HS-5 (cell line): ENCODE data around the gene ALKAL2.
A peak's percentile ranks its signal among the peaks of the same experiment; 100 is the strongest.

ENCODE experiments used
- DNase-seq: peaks from one replicate; pipeline ENCODE4 v3.0.0-alpha.2; 2012; ENCODE audit warnings: low read depth

ALKAL2 gene

DNA sequence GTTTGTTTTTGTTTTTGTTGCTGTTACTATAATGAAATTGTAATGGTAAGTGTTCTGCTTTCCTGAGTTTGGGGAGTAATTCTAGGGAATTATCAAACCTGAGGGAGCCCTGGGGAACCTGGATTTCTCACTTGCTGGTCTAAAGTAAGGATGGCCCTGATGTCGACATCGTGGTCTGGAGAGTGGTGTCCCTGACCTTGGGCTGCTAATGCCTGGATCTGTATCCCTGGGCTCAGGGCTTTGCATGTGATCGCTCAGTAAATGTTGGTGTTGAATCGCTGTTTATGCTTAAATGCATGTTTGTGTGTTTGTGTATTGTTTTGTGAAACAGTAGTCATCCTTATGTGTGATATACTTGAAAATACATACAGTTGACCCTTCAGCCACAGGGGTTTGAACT lies 17.0 kb downstream of the ALKAL2 start:
- DNase-seq: no peak

GRCh38 chr2:269356-270030 lies 18.4 kb downstream of the ALKAL2 start:
- no peak for DNase-seq

DNA sequence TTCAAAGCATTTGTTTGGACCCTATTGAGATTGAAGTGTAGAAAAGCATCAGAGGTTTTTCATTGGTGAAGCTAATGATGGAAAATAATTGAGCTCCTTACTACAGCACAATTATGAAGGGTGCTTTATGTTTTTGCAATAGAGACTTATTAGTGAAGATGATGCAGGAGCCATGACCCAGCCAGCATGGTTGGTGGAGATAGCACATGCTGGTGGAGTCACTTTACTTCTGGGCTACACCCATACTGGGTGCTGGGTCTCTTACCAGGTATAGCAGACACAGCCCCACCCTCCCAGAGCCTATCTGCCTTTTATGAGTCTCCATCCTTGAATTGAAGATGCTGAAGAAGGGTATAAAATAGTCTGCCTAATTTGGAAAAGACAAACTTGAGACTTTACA lies 19.6 kb downstream of the ALKAL2 start:
- DNase-seq: no peak

GRCh38 chr2:264493-265468 lies 23.1 kb downstream of the ALKAL2 start, which contains the start of gene ACP1:
ACP1 (plus strand) TSS chr2:264947; CDS start chr2:264965, 18 bp downstream.
- peak; percentile 69 for DNase-seq

DNA sequence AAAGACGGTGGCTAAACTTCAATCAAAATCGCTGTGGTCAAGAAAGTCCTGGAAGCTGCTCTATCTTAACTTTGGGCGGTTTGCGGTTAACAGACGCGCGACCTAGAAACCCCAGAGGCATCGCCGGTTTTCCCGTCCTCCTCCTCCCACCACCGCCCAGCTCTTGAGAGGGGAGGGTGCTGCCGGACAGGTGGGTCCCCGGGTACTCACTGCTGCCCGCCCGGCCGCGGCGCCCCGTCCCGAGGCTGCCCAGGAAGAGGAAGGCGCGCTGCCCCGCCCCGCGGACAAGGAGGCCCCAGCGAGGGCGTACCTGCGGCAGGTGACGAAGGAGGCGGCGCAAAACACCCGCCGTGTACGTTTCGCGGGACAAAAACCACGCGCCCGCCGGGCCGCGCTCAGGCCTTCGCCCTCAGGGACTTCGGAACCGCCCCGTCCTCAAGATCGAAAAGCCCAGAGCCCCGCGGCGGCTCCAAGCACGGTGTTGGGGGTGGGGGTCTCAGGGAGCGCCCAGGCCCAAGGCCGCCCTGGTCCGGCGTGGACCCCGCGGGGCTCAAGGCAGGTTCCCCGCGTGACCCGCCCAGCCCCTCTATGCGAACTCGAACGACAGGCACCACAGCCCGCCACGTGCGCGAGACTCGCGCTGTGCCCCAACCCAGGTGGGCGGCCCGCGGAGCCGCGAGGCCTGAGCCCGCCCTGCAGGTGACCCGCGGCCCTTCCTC lies 24.0 kb downstream of the ALKAL2 start, which contains the start of gene SH3YL1:
Gene SH3YL1 (minus strand): TSS at position 259 of the 719 bp plus-strand sequence. CDS start 48 bp downstream, at position 211.
- no peak for DNase-seq

- no peak for DNase-seq
Measured at GRCh38 chr2:263022-263738, 24.7 kb downstream of the ALKAL2 start.

DNA sequence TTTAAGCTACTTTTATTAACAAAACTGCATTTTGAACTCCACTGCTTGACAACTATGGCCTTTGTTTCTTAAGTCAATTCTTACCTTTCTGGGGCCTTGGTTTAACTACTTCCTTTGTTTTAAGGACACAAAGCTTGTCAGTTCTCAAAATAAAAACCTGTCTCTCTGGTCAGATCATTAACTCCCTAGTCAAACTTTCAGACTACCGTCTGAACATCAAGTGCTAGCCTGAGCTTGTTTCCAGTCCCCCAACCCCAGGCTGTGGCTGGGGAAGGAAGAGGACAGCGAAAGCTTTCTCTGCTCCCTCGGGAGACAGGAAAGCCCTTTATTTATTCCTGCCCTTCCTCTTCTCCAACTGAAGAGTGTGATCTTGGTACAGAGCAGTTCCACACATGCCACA lies 25.8 kb downstream of the ALKAL2 start:
- no peak for DNase-seq

DNA sequence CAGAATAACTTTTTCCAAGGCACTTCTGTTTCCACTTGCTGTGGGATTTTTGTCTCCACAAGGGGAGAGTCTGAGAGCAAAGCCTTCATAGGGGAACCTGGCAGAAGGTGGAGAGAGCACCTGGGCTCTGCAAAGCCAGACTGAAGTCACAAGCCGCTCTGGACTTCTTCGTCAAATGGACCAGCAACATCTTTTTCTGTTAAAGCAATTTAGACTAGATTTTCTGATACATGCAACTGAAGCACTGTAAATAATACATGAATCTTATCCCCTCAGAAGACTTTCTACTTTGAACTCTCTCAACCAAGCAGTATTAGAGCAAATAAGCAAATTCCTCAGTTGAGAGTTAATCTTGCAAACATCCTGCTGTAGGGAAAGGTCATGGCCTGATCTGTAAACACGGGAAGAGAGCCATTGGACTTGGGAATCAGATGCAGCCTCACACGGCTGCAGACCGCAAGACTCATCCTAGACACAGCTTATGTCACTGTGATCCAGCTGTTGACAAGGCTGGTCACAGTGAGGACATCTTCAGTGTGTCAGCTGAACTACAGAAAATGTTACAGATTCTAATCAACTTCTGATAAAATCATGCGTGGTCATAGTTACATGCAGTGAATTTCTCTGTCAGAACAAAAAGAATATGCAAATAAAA lies 27.3 kb downstream of the ALKAL2 start:
- DNase-seq: no peak

GRCh38 chr2:259789-260331 lies 28.0 kb downstream of the ALKAL2 start:
- no peak for DNase-seq

DNA sequence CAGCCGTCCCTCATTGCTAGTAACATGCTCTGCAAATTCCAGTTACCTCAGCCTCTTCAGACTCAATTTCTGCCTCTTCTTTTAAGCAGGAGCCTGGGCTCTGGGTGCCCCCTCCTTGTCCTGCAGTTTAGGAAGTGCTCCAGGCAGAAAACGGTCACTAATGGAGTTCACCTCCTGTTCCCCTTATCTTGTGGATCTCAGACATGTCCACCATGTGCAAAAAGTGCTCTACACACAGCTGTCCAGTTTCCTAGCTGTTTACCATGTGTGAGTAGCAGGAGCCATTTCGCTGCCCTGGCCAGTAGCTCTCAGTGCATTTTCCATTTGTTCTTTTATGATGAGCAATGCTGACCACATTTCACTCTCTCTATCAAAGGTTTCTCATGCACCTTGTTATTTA lies 29.0 kb downstream of the ALKAL2 start:
- no peak for DNase-seq

GRCh38 chr2:257842-258241 lies 30.0 kb downstream of the ALKAL2 start:
- no peak for DNase-seq

DNA sequence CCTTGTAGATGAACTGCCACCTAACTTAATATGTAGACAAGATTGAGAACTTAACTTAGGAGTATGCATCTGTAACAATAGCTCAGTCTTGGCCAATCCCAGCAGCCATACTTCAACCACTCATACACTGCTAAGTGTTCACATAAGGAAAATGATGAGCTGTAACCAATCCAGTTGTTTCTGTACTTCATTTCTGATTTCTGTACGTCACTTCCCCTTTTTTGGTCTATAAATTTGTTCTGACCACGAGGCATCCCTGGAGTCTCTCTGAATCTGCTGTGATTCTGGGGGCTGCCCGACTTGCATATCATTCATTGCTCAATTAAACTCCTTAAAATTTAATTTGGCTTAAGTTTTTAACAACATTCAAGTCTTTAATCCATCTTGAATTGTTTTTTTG lies 30.5 kb downstream of the ALKAL2 start:
- DNase-seq: no peak

- DNase-seq: no peak
Measured at GRCh38 chr2:256094-256493, 31.8 kb downstream of the ALKAL2 start.

- no peak for DNase-seq
Measured at GRCh38 chr2:255195-255594, 32.7 kb downstream of the ALKAL2 start.

GRCh38 chr2:254241-254640 lies 33.6 kb downstream of the ALKAL2 start:
- no peak for DNase-seq

GRCh38 chr2:253202-253638 lies 34.7 kb downstream of the ALKAL2 start:
- DNase-seq: no peak

DNA sequence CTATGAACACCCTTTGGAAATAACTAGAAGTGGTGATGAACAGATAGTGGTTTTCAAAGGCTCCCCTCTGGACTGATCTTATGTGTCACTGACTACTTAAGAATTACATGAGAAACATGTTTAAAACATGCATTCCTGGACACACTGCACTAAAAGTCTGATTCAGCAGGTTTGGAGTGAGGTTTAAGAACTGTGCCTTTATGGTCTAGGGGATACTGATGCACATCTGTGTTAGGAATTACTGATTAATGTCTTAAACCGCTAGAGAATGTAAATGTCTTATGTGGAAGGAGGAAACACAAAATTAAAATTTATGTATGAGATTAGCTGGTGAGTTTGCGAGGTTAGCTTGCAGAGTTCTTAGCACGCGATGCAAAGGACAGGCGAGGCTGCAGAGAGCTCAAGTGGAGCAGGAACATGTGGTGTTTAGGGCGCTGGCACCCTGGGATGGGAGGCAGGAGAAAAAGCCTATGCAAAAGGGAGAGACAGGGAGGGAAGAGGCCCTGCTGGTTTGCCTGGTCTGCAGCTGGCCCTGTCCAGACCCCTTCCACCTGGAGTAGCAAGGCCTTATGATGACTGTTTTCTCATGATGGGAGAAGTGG lies 35.8 kb downstream of the ALKAL2 start:
- no peak for DNase-seq

DNA sequence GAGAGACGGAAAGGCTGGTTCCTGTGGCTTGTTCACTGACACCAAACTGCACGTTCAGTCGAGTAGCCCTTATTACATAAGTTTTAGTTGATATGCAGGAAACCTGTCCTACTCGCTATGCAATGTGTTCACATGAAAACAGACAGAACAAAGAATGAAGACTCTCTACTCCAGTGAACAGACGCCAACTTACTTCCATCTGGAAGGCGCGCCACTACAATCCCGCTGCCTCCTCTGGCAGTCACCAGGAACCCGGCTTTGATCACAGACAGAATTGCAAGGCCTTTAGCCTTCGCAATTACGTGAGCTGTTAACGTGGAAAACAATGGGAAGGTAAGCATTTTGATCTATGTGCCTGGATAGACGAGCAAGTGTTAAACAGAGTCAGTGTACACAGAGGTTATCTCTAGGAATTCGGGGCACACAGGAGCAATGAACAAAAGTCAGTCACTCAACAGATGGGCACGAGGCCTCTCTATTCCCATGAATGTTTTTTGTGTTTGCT lies 38.3 kb downstream of the ALKAL2 start:
- DNase-seq: no peak

DNA sequence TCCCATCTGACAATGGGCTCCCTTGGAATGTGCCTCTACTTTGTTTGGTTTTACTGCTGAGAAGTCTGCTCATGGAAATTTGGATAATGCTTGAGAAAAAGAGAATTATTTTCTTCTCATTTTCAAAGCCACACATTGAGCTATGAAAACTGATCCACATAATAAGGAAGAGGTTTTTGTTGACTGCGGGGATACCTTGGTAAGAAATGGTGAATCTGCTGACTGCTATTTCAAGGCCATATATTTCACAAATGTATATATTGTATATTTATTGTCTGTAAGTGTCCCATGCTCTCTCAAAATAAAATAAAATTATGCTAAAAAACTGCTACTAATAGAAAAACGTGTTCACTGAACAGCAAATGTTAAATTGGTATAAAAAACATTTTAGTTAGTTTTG lies 39.2 kb downstream of the ALKAL2 start:
- no peak for DNase-seq

- peak; percentile 26 for DNase-seq
Measured at GRCh38 chr2:246489-247144, 41.3 kb downstream of the ALKAL2 start.
